Measurements from ENCODE around the gene LIME1.

LIME1 gene

GRCh38 chr20:63733579-63734081 is 2.8 kb upstream of the LIME1 start:
- no peak overlapping the region for H3K4me3 ChIP-seq (ENCODE audit: low read length)
- no peak for DNase-seq (ENCODE audit: low read depth)
- no peak for TF ChIP-seq CTCF (IDR thresholded peaks at IDR 0.05; ENCODE audit: insufficient read depth, low read depth, low read length, missing control alignments)

GRCh38 chr20:63734111-63734945 is 2.1 kb upstream of the LIME1 start:
- TF ChIP-seq CTCF (IDR thresholded peaks at IDR 0.05; ENCODE audit: insufficient read depth, low read depth, low read length, missing control alignments): no peak
- no peak overlapping the region for H3K4me3 ChIP-seq (ENCODE audit: low read length)
- DNase-seq (ENCODE audit: low read depth): no peak

- DNase-seq (ENCODE audit: low read depth): no peak
- no peak for TF ChIP-seq CTCF (IDR thresholded peaks at IDR 0.05; ENCODE audit: insufficient read depth, low read depth, low read length, missing control alignments)
- H3K4me3 ChIP-seq (ENCODE audit: low read length): no peak overlapping the region
Observed at GRCh38 chr20:63734946-63735858, 1.3 kb upstream of the LIME1 start.

- TF ChIP-seq CTCF (IDR thresholded peaks at IDR 0.05; ENCODE audit: insufficient read depth, low read depth, low read length, missing control alignments): no peak
- DNase-seq (ENCODE audit: low read depth): peak; percentile 28
- H3K4me3 ChIP-seq (ENCODE audit: low read length): no peak overlapping the region
Observed at GRCh38 chr20:63736893-63737694, 630 bp downstream of the LIME1 start.

- no peak for DNase-seq (ENCODE audit: low read depth)
- no peak overlapping the region for H3K4me3 ChIP-seq (ENCODE audit: low read length)
- TF ChIP-seq CTCF (IDR thresholded peaks at IDR 0.05; ENCODE audit: insufficient read depth, low read depth, low read length, missing control alignments): no peak
Observed at GRCh38 chr20:63737695-63737944, 1.2 kb downstream of the LIME1 start.

GRCh38 chr20:63737945-63738686 is 1.7 kb downstream of the LIME1 start:
- no peak for DNase-seq (ENCODE audit: low read depth)
- no peak overlapping the region for H3K4me3 ChIP-seq (ENCODE audit: low read length)
- no peak for TF ChIP-seq CTCF (IDR thresholded peaks at IDR 0.05; ENCODE audit: insufficient read depth, low read depth, low read length, missing control alignments)

Measured in epithelial cell of esophagus (primary cell).